Retinal pigment epithelial cell (primary cell): ENCODE measurements around the gene OPCML.

Experiments
- DNase-seq: peaks from one replicate; pipeline ENCODE4 v3.0.0-alpha.2; 2010; ENCODE audit warnings: low read depth
- H3K4me3 ChIP-seq: 2 replicates; pipeline ENCODE4 v1.5.1; 2011; ENCODE audit warnings: mild to moderate bottlenecking, low read length, control low read depth, moderate library complexity
- TF ChIP-seq, protein P1 (sequence below): conservative IDR thresholded peaks from 2 replicates; pipeline ENCODE4 v1.5.1; 2011; ENCODE audit warnings: low read depth, low read length, control low read depth, inconsistent platforms

The OPCML gene

DNA sequence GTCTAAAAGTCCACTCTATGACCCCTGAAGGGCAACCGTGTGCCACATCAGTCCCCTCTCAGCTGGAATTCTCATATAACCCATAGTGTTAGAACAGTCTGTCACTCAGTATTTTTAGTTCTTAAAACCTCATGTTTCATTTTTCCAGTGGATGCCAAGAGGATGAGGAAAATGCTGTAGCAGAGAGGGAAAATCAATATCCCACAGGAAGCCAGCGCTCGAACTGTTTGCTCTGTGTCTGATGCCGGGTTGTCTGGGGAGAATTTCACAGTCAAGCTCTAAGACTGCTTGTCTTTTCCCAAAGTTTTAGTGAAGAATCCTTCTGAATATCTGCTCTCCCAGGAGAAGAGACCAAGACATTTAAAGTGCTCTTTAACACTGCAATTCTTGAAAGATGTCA lies 360.9 kb downstream of the OPCML start:
- H3K4me3 ChIP-seq, result no peak overlapping the region
- DNase-seq, result no peak
- TF ChIP-seq, protein P1, sequence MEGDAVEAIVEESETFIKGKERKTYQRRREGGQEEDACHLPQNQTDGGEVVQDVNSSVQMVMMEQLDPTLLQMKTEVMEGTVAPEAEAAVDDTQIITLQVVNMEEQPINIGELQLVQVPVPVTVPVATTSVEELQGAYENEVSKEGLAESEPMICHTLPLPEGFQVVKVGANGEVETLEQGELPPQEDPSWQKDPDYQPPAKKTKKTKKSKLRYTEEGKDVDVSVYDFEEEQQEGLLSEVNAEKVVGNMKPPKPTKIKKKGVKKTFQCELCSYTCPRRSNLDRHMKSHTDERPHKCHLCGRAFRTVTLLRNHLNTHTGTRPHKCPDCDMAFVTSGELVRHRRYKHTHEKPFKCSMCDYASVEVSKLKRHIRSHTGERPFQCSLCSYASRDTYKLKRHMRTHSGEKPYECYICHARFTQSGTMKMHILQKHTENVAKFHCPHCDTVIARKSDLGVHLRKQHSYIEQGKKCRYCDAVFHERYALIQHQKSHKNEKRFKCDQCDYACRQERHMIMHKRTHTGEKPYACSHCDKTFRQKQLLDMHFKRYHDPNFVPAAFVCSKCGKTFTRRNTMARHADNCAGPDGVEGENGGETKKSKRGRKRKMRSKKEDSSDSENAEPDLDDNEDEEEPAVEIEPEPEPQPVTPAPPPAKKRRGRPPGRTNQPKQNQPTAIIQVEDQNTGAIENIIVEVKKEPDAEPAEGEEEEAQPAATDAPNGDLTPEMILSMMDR, result no peak

DNA sequence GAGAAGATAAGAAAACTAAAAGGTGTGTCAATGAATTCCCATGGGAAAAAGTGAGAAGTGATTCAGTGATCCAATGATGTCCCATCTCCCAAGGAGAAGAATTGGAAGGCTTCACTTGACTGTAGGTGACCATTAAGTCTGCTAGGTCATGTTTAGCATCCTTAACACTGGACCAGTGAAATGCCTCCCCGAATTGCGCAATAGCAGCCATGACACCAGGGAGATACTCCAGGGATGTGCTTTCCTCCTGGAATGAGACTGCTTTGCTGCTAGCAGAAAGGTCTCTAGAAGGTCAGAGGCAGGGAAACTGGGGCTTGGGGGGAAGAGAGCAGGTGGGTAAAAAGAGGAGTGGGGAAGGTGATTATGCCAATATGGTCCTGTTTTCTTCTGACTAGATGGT lies 364.3 kb downstream of the OPCML start:
- DNase-seq, result no peak
- no peak overlapping the region for H3K4me3 ChIP-seq
- TF ChIP-seq, protein P1, result no peak

DNA sequence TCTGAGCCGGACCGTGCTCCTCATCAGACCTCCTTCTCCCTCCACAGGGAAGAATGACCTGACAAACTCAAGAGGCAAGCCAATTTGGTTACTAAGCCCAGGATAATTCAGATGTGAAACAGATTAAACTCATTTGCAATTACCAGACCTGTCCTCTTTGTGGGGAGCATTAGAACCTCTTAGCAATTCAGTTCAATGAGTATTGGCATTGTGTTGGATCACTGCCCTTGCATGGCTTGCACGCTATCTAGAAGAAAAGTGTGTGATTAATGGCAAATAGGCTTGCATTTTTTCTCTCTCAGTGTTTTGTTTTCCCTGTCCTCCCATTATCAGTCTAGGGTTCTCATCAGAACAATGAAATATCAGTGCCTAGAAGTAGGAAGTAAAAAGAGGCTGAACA lies 365.6 kb downstream of the OPCML start:
- TF ChIP-seq, protein P1, result no peak
- H3K4me3 ChIP-seq, result no peak overlapping the region
- no peak for DNase-seq

DNA sequence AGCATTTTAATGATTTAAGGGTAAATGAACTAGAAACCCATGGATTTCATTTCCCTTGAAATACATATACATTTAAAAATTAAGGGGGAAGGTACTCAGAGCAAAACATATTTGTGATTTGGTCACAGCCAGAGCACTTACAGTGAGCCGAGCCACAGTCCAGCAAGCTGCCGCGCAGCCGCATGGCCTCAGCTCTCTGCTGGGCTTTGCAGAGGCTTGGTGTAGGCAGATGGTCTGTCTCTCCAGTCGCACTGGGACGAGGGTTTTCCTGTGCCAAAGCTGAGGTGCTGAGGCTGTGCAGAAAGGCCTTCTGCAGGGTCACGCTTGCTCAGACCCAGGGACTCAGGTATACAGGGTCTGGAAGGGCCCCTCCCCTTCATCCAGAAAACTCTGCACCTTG lies 367.3 kb downstream of the OPCML start:
- no peak overlapping the region for H3K4me3 ChIP-seq
- TF ChIP-seq, protein P1, result no peak
- DNase-seq, result no peak

DNA sequence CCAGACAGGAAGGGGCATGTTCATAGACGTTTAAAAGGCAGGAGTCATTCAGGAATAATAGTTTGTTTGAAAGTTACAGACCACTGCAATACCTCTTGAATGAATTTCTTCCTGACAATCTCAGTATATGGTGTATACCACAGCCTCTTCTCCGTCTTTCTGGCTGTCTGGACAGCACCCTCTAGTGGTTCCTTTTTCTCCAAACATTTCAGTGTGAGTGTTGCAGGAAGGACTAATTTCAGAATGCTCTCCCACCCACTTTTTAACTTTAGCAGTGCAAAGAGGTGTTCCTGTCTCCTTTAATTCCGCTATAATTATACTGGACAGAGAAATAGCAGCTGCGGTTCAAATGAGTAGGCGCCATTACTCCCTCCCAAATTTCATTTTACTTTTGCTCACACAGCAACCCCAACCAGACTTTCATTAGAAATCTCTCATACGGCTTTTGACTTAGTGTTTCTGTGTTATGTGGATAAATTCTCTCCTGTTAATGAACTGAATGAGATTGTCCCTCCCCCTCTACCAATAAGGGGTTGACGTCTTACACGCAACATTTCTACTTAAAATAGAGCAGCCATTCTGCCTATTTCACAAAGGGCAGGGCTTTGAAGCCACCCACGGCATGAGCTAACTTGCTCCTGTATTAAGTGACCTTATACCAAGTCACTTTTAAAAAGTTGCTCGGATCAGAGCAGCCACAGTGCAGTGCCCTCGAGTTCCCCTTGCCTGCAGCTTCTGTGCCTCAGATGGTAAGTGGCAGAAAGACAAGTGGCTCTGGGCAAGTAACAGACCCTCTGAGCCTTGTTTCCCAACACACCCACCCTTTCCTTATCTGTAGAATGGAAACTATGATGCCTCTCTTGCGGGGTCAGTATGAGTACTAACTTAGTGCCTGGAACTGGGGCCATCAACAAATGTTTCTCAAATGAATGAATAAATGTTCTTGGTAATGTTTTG lies 368.6 kb downstream of the OPCML start:
- no peak overlapping the region for H3K4me3 ChIP-seq

DNA sequence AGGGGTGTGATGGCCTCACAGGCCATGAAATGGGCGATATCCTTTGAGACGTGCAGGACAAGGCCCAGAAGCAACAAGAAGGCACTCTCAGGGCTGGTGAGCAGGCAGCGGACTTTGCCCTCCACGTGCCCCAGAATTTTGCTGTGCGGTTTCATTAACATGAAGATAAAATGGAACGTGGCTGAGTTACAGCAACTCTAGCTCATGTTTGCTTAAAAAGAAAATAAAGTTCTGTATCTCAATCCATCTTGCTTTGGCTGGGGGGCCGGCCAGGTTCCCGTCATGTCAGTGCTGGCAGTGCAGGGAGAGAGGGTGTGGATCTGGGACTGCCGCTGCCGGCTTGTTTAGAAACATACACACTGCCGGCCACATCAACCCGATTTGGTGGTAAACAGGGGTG lies 370.1 kb downstream of the OPCML start:
- H3K4me3 ChIP-seq, result no peak overlapping the region
- DNase-seq, result no peak
- TF ChIP-seq, protein P1, result no peak

More for the DNA sequence above, 368.6 kb downstream of the OPCML start:
- TF ChIP-seq, protein P1, result peak; percentile 64
- DNase-seq, result no peak

DNA sequence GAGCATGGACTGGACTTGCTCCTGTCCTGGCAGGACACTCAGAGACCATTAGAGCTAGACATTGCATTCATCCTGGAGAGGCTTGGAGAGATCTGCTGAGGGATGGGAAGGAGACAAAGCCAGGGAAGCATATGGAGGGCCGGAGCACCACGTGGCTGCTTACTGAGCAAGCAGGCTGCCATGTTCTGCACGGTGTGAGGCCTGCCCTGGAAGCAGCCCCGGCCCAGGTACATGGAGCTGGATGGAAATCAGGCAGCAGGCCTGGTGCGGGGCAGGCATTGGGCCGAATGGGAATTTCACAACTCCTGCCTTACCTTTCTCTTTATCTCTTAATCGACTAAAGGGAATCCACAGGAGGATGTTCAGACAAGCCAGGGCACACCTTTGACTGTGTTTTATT lies 371.5 kb downstream of the OPCML start:
- no peak for DNase-seq
- H3K4me3 ChIP-seq, result no peak overlapping the region
- TF ChIP-seq, protein P1, result no peak
